Right lobe of liver (tissue), 6 donors: Measurements from ENCODE around the gene ENTPD2. TPM values are rescaled to one million over a fixed set of nuclear protein-coding genes. Genes with fewer than 3 reads are reported as not detected.
A peak's percentile ranks its signal among the peaks of the same experiment; 100 is the strongest.
"Not testable (repeated sequence)": the region's sequence is repeated elsewhere in the genome, so short reads cannot be mapped to it uniquely, and the experiment has no call there.

Experiments
- ATAC-seq, 4 donors: fragments of 200-7000 bp; cut with Tn5 transposase; one replicate each; pipeline ENCODE4 v1.9.1; 2020; ENCODE audit warnings: mild to moderate bottlenecking in 4 of 4, moderate library complexity in 4 of 4
- DNase-seq, 3 donors: peaks; one replicate each; pipeline ENCODE4 v3.0.0-alpha.2; 2020
- H3K27ac ChIP-seq, 3 donors: fragments of 200-600 bp; one replicate each; pipeline ENCODE4 v1.8.0; 2022
- H3K27me3 ChIP-seq, 2 donors: fragments of 200-600 bp; one replicate each; pipeline ENCODE4 v1.8.0; 2022
- H3K36me3 ChIP-seq, 4 donors: fragments of 200-600 bp; sonication (generic) in 1 of 4; one replicate each; pipeline versions ENCODE4 v1.5.1 to v1.8.0; 2017 to 2022; ENCODE audit warnings: control low read depth in 1 of 4
- H3K4me1 ChIP-seq, 4 donors: fragments of 200-600 bp; sonication (generic) in 1 of 4; one replicate each; pipeline versions ENCODE4 v1.5.1 to v1.8.0; 2017 to 2022; ENCODE audit warnings: control low read depth in 1 of 4
- H3K4me3 ChIP-seq, 3 donors: fragments of 200-600 bp; one replicate each; pipeline ENCODE4 v1.8.0; 2022
- H3K9me3 ChIP-seq, 4 donors: fragments of 200-600 bp; sonication (generic) in 1 of 4; one replicate each; pipeline versions ENCODE4 v1.5.1 to v1.8.0; 2017 to 2022; ENCODE audit warnings: control low read depth in 1 of 4
- CTCF ChIP-seq, 4 donors: fragments of 200-600 bp in 3 of 4; fragments of 450-650 bp in 1 of 4; IDR thresholded peaks; one replicate each; pipeline versions ENCODE4 v1.5.1 to v1.8.0; 2016 to 2022; ENCODE audit warnings: antibody characterized with exemption in 4 of 4, mild to moderate bottlenecking in 2 of 4
- POLR2A ChIP-seq: fragments of 450-650 bp; IDR thresholded peaks from one replicate; pipeline ENCODE4 v1.6.1; 2017; ENCODE audit warnings: antibody characterized with exemption, mild to moderate bottlenecking
- WGBS: methylation state at CpG from one replicate; pipeline ENCODE4 v1.1.6; 2018; ENCODE audit warnings: low coverage, low lambda C conversion rate; ENCODE audit not compliant: insufficient coverage; ENCODE audit errors: missing lambda C conversion rate; 5-methylcytosine and 5-hydroxymethylcytosine counted together
- intact Hi-C, 2 donors: fragments of 100-400 bp; cut with DNase I; formaldehyde crosslinking; loops; one replicate each; pipeline versions ENCODE4 v1.11.2 to v1.14.1; 2022
- total RNA-seq, 6 experiments: library from RNA; depleted of rRNA in 2 of 6; stranded (reverse); fragments of >200 nt in 2 of 6; fragmentation: NEBNext Ultra II Directional in 3 of 6; extraction: Animal tissue kit (Norgen Biotek cat#: 25700) in 3 of 6; gene quantifications; one replicate each; pipeline versions ENCODE4 v1.1.0 to v1.2.4, GENCODE V29; 2016 to 2023
- donor health status: DM: no; HTN: yes; CAD: no.
- donor health status: DM: no; HTN: no; CAD: no.
- donor health status: DM: no; HTN: no; CAD: no.
- donor health status: DM: no; HTN: yes; CAD: no.
- donor health status: DM: no; HTN: yes; CAD: no.

Gene ENTPD2
- total RNA-seq, 6 experiments from 2014 or later = 0.50 to 2.1 (median 0.80) TPM

DNA sequence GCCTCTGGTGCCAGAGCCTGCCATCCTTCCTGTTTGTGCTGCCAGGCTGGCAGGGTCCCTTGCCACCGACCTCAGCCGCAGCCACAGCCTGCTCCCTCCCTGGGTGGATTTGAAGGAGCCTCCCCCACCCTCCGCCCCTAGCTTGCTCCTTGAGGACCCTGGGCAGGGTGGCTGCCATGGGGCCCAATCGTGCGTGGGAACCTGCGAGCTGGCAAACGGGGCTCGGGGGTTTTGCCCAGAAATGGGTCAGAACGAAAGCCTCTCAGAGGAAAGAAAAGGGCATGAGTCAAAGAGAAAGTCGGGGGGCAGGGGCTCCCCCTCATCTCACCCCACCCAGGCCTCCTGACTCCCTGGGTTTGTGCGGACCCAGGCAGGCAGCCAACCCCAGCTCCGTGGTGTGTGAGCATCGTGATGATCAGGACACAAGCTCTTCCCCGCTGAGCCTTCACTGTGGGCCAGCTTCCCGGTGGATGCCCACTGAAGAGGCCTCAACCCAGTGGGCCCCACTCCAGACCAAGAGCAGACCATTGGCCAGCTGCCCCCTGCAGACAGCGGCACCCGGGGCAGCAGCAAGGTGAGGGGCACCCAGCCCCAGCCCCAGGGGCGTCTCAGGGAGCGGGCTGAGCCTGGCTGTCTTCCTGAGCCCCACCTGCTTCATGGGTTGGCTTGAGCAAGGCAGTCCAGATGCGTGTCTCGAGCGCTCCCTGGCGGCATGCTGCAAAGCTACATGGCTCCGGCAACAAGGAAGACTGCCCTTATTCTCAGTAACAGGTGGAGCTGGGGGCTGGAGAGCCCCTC, 19.0 kb downstream of the ENTPD2 start:
- no peaks in the 10 kb centered on the region for H3K27me3 ChIP-seq
- H3K4me3 ChIP-seq = no peak overlapping the region
- intact Hi-C loops = loop anchor here (5.0 to 10.0 kb wide), 5 partner anchors 83 to 260 kb away; partner anchors contain the start of genes C8G (in 1 of the 2), FBXW5 (in 1 of the 2), LCN12 (in 1 of the 2) and PHPT1 (in 1 of the 2)
- H3K36me3 ChIP-seq = no peaks in the 10 kb centered on the region
- peak; percentile 89 to 94 (median 89) for TF ChIP-seq CTCF (IDR thresholded peaks at IDR 0.05)
- no peak for TF ChIP-seq POLR2A
- DNase-seq (peak; percentile 83 to 90 (median 87)), ATAC-seq (peak; percentile 73 to 85 (median 82))
- H3K27ac ChIP-seq = peak overlapping the region in 1 of 3 donors; percentile 18
- H3K9me3 ChIP-seq = no peaks in the 10 kb centered on the region
- 10% methylated on average over 10 of the region's 24 CpGs for WGBS
- H3K4me1 ChIP-seq = peaks cover 0 to 3% (median 0%) of the 10 kb centered on the region in 4 donors

DNA sequence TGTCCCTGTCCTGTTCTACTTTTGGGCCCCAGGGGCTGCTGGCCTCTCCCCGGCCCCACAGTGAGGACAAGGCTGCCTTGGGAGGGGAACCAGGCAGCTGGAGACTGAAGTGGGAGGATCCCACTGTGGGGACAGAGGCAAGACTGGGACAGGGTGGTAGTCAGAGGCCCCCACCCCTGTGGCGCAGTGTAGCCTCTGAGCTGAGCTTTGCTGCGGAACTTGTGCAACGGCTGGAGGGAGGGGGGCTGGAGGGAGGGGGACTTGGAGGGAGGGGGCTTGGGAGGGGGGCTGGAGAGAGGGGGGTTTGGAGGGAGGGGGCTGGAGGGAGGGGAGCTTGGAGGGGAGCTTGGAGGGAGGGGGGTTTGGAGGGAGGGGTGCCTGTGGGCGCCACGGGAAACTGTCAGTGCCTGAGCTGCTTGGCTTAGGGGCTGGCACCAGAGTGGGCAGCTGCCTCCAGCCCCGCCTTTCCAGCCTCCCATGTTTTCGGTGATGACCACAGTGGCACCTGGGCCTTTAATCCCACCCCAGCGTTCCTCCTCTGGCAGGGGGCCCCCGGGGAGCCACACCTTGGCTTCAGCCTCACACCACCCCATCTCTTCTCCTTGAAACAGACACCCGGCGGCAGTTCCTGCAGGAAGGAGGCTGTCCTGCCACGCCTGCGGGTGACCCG, 19.7 kb downstream of the ENTPD2 start:
- DNase-seq (no peak), ATAC-seq (no peak)
- Histone ChIP-seq H3K27me3 (no peaks in the 10 kb centered on the region), H3K27ac (peak overlapping the region in 1 of 3 donors; percentile 18), H3K4me3 (peak overlapping the region in 1 of 3 donors; percentile 21), H3K4me1 (peaks cover 0 to 7% (median 3%) of the 10 kb centered on the region in 4 donors), H3K9me3 (no peaks in the 10 kb centered on the region), H3K36me3 (no peaks in the 10 kb centered on the region)
- WGBS = 57% methylated on average over 6 of the region's 15 CpGs
- intact Hi-C loops = loop anchor here (5.0 to 10.0 kb wide), 4 partner anchors 82 to 259 kb away; partner anchors contain the start of genes C8G (in 1 of the 2), FBXW5 (in 1 of the 2), LCN12 (in 1 of the 2) and PHPT1 (in 1 of the 2)
- TF ChIP-seq CTCF (IDR thresholded peaks at IDR 0.05) (no peak), POLR2A (no peak)

DNA sequence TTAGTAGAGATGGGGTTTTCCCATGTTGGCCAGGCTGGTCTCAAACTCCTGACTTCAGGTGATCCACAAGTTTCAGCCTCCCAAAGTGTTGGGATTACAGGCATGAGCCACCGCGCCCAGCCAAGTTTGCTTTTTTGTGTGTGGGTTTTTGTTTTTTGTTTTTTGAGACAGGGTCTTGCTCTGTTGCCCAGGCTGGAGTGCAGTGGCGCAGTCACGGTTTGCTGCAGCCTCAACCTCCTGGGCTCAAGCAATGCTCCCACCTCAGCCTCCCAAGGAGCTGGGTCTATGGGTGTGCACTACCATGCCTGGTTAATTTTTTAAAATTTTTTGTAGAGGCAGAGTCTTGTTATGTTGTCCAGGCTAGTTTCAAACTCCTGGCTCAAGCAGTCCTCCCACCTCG, 20.4 kb downstream of the ENTPD2 start:
- 100% methylated on average over 1 of the region's 5 CpGs for WGBS
- not testable (repeated sequence) for H3K27ac ChIP-seq, DNase-seq, H3K36me3 ChIP-seq, H3K27me3 ChIP-seq, ATAC-seq, H3K9me3 ChIP-seq
- H3K4me3 ChIP-seq = peak overlapping the region in 1 of 3 donors; percentile 21
- intact Hi-C loops = loop anchor here (5.0 to 10.0 kb wide), 4 partner anchors 81 to 259 kb away; partner anchors contain the start of genes C8G (in 1 of the 2), FBXW5 (in 1 of the 2), LCN12 (in 1 of the 2) and PHPT1 (in 1 of the 2)
- peaks cover 0 to 14% (median 7%) of the 10 kb centered on the region in 4 donors for H3K4me1 ChIP-seq

DNA sequence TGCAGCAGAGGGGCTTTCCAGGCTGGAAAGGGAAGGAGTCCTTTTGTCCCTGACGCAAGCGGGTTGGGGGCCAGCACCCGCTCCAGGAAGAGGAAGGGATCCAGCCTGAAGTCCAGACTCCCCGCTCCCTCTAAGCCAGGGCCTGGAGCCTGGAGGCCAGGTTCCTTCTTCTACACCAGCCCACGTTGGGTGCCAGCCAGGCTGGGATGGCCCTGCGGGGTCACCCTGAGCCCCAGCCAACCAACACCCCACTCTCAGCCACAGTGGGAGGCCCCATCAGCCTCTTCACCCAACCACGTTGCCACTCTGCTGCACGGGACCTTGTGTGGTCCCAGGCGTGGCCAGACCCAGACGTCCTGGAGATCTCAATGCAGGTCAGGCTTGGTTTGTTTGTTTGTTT, 21.0 kb downstream of the ENTPD2 start:
- intact Hi-C loops = loop anchor here (5.0 to 10.0 kb wide), 4 partner anchors 81 to 258 kb away; partner anchors contain the start of genes C8G (in 1 of the 2), FBXW5 (in 1 of the 2), LCN12 (in 1 of the 2) and PHPT1 (in 1 of the 2)
- Histone ChIP-seq H3K36me3 (no peaks in the 10 kb centered on the region), H3K9me3 (no peaks in the 10 kb centered on the region), H3K27ac (peak overlapping the region in 1 of 3 donors; percentile 37), H3K27me3 (no peaks in the 10 kb centered on the region), H3K4me3 (peak overlapping the region in 1 of 3 donors; percentile 4), H3K4me1 (peaks cover 0 to 15% (median 7%) of the 10 kb centered on the region in 4 donors)
- TF ChIP-seq POLR2A (no peak), CTCF (IDR thresholded peaks at IDR 0.05) (no peak)
- ATAC-seq (peak; percentile 5 to 35 (median 8)), DNase-seq (peak in 2 of 3 donors; percentile 64 to 82)
- WGBS = 77% methylated on average over 6 of the region's 10 CpGs
